NT2/D1 (cell line): ENCODE results near the gene ITIH5.

ENCODE experiments used
- SUZ12 ChIP-seq: IDR thresholded peaks from 2 replicates; pipeline ENCODE4 v1.6.1; 2011; ENCODE audit not compliant: insufficient read length, insufficient read depth; ENCODE audit errors: extremely low read depth
- YY1 ChIP-seq: IDR thresholded peaks from 2 replicates; pipeline ENCODE4 v1.6.1; 2011; ENCODE audit not compliant: insufficient read length, insufficient read depth
- ZNF274 ChIP-seq: IDR thresholded peaks from 2 replicates; pipeline ENCODE4 v1.6.1; 2011; ENCODE audit warnings: mild to moderate bottlenecking, low read depth, low read length

GRCh38 chr10:7703140-7703539 is 36.4 kb upstream of the ITIH5 start, which contains the start of gene ITIH2:
- TF ChIP-seq YY1 (no peak), SUZ12 (no peak), ZNF274 (no peak)
